ENCODE data around the gene TMEM167B.

- TF ChIP-seq, protein P1, sequence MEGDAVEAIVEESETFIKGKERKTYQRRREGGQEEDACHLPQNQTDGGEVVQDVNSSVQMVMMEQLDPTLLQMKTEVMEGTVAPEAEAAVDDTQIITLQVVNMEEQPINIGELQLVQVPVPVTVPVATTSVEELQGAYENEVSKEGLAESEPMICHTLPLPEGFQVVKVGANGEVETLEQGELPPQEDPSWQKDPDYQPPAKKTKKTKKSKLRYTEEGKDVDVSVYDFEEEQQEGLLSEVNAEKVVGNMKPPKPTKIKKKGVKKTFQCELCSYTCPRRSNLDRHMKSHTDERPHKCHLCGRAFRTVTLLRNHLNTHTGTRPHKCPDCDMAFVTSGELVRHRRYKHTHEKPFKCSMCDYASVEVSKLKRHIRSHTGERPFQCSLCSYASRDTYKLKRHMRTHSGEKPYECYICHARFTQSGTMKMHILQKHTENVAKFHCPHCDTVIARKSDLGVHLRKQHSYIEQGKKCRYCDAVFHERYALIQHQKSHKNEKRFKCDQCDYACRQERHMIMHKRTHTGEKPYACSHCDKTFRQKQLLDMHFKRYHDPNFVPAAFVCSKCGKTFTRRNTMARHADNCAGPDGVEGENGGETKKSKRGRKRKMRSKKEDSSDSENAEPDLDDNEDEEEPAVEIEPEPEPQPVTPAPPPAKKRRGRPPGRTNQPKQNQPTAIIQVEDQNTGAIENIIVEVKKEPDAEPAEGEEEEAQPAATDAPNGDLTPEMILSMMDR (IDR thresholded peaks at IDR 0.05), result no peak
- no peak for TF ChIP-seq EZH2phosphoT487 (IDR thresholded peaks at IDR 0.05)
Measured at GRCh38 chr1:109059026-109059425, 31.5 kb upstream of the TMEM167B start.
